Neutrophil (primary cell): ENCODE measurements around the gene MOV10L1.

Experiments
- H3K27ac ChIP-seq: fragments of 200-600 bp; sonication (generic); 2 replicates; pipeline ENCODE4 v1.5.1; 2016; ENCODE audit warnings: mild to moderate bottlenecking, moderate library complexity
- H3K27me3 ChIP-seq: fragments of 200-600 bp; sonication (generic); 2 replicates; pipeline ENCODE4 v1.6.0; 2016; ENCODE audit warnings: mild to moderate bottlenecking
- H3K36me3 ChIP-seq: fragments of 200-600 bp; sonication (generic); 2 replicates; pipeline ENCODE4 v1.5.1; 2017
- H3K4me1 ChIP-seq, 2 experiments: fragments of 200-600 bp in 1 of 2; sonication (generic) in 1 of 2; 1 replicate in 1 of 2; 2 replicates in 1 of 2; pipeline versions ENCODE4 v1.5.1 to v1.6.1; 2013 to 2016; ENCODE audit warnings: low read depth in 1 of 2, low read length in 1 of 2, mild to moderate bottlenecking in 1 of 2, moderate library complexity in 1 of 2; ENCODE audit not compliant: control insufficient read depth in 1 of 2, insufficient read depth in 1 of 2
- H3K4me3 ChIP-seq, 2 experiments: fragments of 200-600 bp in 1 of 2; sonication (generic) in 1 of 2; 1 replicate in 1 of 2; 2 replicates in 1 of 2; pipeline ENCODE4 v1.5.1; 2013 to 2016; ENCODE audit warnings: low read depth in 1 of 2, low read length in 1 of 2, mild to moderate bottlenecking in 1 of 2, moderate library complexity in 1 of 2
- H3K9me3 ChIP-seq: fragments of 200-600 bp; sonication (generic); 2 replicates; pipeline ENCODE4 v1.5.1; 2016
- CTCF ChIP-seq: fragments of 200-600 bp; sonication (generic); IDR thresholded peaks from 2 replicates; pipeline ENCODE4 v1.5.1; 2016; ENCODE audit warnings: antibody characterized with exemption

MOV10L1 gene

GRCh38 chr22:50058061-50058905, 31.5 kb upstream of the MOV10L1 start, which contains the start of gene TTLL8:
TTLL8 (minus strand) TSS chr22:50058298.
- peaks cover 37% of the 10 kb centered on the region for H3K27me3 ChIP-seq
- no peaks in the 10 kb centered on the region for H3K36me3 ChIP-seq
- TF ChIP-seq CTCF = no peak
- no peak within 1 kb of the TSS for H3K27ac ChIP-seq
- H3K4me3 ChIP-seq = peak within 1 kb of the TSS; percentile 6 to 49
- H3K9me3 ChIP-seq = no peaks in the 10 kb centered on the region
- H3K4me1 ChIP-seq = peaks cover 35 to 42% of the 10 kb centered on the region in 2 experiments

GRCh38 chr22:50058906-50059880, 30.6 kb upstream of the MOV10L1 start:
- peaks cover 35 to 42% of the 10 kb centered on the region in 2 experiments for H3K4me1 ChIP-seq
- H3K4me3 ChIP-seq = peak overlapping the region; percentile 6 to 49
- H3K36me3 ChIP-seq = peaks cover 6% of the 10 kb centered on the region
- no peaks in the 10 kb centered on the region for H3K9me3 ChIP-seq
- no peak for TF ChIP-seq CTCF
- H3K27ac ChIP-seq = no peak overlapping the region
- peaks cover 37% of the 10 kb centered on the region for H3K27me3 ChIP-seq

GRCh38 chr22:50059881-50060262, 29.9 kb upstream of the MOV10L1 start:
- TF ChIP-seq CTCF = no peak
- H3K27me3 ChIP-seq = peaks cover 37% of the 10 kb centered on the region
- peaks cover 13% of the 10 kb centered on the region for H3K36me3 ChIP-seq
- H3K27ac ChIP-seq = no peak overlapping the region
- H3K9me3 ChIP-seq = no peaks in the 10 kb centered on the region
- peaks cover 35 to 42% of the 10 kb centered on the region in 2 experiments for H3K4me1 ChIP-seq
- H3K4me3 ChIP-seq = no peak overlapping the region

GRCh38 chr22:50060441-50061140, 29.2 kb upstream of the MOV10L1 start:
- H3K27me3 ChIP-seq = peaks cover 37% of the 10 kb centered on the region
- peak overlapping the region; percentile 28 for H3K27ac ChIP-seq
- peaks cover 35 to 42% of the 10 kb centered on the region in 2 experiments for H3K4me1 ChIP-seq
- no peak for TF ChIP-seq CTCF
- H3K36me3 ChIP-seq = peaks cover 19% of the 10 kb centered on the region
- peak overlapping the region; percentile 35 to 45 for H3K4me3 ChIP-seq
- H3K9me3 ChIP-seq = no peaks in the 10 kb centered on the region
